Nephron (organoid): ENCODE results near the gene UROC1.

ENCODE experiments used
- H3K27ac Mint-ChIP-seq, 3 experiments: 2 replicates each; pipeline ENCODE4 v1.8.0; 2020; ENCODE audit warnings: mixed read lengths in 3 of 3, mild to moderate bottlenecking in 2 of 3, moderate library complexity in 1 of 3
- H3K27me3 Mint-ChIP-seq: 2 replicates; pipeline ENCODE4 v1.8.0; 2021; ENCODE audit warnings: low read depth, mild to moderate bottlenecking, moderate library complexity, mixed read lengths
- H3K36me3 Mint-ChIP-seq: 2 replicates; pipeline ENCODE4 v1.8.0; 2020; ENCODE audit warnings: low read depth, mixed read lengths
- H3K4me1 Mint-ChIP-seq: 2 replicates; pipeline ENCODE4 v1.8.0; 2020; ENCODE audit warnings: mixed read lengths
- H3K4me3 Mint-ChIP-seq, 3 experiments: 2 replicates each; pipeline ENCODE4 v1.8.0; 2020; ENCODE audit warnings: mild to moderate bottlenecking in 3 of 3, mixed read lengths in 3 of 3, moderate library complexity in 2 of 3
- H3K9me3 Mint-ChIP-seq: 2 replicates; pipeline ENCODE4 v1.8.0; 2020; ENCODE audit warnings: mixed read lengths
- TF ChIP-seq, protein P1 (sequence below), 3 experiments: fragments of 200-600 bp; sonication (generic); IDR thresholded peaks; one replicate each; pipeline ENCODE4 v1.5.0; 2021; ENCODE audit warnings: antibody characterized with exemption in 3 of 3; ENCODE audit not compliant: unreplicated experiment in 3 of 3

UROC1 gene

DNA sequence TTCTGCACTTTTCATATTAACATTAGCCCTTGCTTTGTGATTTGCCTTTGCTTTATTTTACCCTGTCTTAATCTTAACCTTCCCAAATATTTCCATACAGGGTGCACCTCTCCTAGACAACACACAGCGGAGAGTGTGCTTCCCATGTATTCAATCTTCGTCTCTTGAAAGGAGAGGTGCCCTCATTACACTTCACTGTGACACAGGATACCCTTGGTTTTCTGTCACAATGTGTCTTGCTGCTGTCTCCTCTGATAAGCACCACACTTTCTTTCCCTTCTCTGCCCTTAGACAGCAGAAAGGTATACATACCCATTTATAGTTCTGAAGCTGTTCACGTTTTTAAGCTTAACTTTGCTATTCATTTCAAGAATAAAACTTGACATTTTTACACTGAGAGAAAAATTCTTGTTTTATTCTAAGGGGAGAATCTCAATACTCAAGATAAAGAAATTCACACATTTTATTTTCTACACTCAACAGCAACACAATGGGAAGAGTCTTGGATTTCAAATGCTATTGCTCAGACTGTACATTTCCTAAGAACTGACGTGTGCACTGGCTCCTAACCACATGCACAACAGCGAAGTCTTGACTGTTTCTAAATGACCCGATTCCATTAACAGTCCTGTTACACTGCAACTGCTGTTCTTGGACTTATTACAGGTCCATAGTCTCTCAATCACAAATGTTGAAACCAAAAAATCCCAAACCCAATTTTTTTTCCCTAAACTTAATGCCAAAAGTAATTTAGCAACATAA lies 63.0 kb downstream of the UROC1 start:
- no peak overlapping the region for H3K27ac Mint-ChIP-seq
- H3K27me3 Mint-ChIP-seq = no peaks in the 10 kb centered on the region
- H3K4me1 Mint-ChIP-seq = no peaks in the 10 kb centered on the region
- H3K4me3 Mint-ChIP-seq = no peak overlapping the region
- TF ChIP-seq, protein P1, sequence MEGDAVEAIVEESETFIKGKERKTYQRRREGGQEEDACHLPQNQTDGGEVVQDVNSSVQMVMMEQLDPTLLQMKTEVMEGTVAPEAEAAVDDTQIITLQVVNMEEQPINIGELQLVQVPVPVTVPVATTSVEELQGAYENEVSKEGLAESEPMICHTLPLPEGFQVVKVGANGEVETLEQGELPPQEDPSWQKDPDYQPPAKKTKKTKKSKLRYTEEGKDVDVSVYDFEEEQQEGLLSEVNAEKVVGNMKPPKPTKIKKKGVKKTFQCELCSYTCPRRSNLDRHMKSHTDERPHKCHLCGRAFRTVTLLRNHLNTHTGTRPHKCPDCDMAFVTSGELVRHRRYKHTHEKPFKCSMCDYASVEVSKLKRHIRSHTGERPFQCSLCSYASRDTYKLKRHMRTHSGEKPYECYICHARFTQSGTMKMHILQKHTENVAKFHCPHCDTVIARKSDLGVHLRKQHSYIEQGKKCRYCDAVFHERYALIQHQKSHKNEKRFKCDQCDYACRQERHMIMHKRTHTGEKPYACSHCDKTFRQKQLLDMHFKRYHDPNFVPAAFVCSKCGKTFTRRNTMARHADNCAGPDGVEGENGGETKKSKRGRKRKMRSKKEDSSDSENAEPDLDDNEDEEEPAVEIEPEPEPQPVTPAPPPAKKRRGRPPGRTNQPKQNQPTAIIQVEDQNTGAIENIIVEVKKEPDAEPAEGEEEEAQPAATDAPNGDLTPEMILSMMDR (IDR thresholded peaks at IDR 0.05; ENCODE audit: unreplicated experiment in 3 of 3) = no peak
- no peaks in the 10 kb centered on the region for H3K9me3 Mint-ChIP-seq
- H3K36me3 Mint-ChIP-seq = peaks cover 53% of the 10 kb centered on the region

DNA sequence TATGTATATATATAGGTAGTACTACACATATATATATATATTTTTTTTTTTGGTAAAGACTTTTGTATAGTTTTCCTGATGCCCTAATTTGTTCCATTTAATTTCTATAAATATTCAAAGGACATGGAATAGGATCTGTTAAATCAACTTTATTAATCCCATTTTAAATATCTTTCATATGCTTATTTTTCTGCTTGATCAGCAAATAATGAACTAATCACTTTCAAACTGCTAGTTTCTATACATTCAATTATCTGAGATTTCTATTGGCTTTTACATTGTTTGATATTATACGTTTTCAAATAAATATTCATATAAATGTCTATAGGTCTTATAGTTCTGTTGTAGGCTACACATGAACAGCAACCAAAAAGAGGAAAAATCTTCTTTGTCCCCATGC lies 63.5 kb downstream of the UROC1 start:
- Mint-ChIP-seq H3K9me3 (no peaks in the 10 kb centered on the region), H3K36me3 (peaks cover 56% of the 10 kb centered on the region), H3K27me3 (no peaks in the 10 kb centered on the region), H3K27ac (no peak overlapping the region), H3K4me3 (no peak overlapping the region), H3K4me1 (no peaks in the 10 kb centered on the region)
- TF ChIP-seq, protein P1 (IDR thresholded peaks at IDR 0.05; ENCODE audit: unreplicated experiment in 3 of 3) = no peak

DNA sequence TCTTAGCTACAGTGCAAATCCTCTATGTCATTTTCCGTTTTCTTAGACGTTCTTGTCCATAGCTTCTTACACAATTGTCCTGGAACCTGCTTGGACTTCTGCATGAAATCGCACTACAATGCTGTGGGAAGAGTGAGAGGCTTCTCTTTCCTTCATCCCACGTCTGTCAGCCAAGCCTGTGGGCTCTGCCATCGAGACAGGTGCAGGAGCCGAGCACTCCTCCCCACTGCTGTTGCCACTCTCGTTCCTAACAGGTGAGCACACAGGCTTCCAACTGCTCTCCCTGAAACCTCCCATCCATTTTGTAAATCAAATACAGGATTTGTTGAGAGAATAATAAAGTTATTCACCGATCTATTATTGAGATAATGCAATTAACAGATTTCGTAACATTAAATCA lies 65.4 kb downstream of the UROC1 start:
- peaks cover 5% of the 10 kb centered on the region for H3K4me1 Mint-ChIP-seq
- no peaks in the 10 kb centered on the region for H3K27me3 Mint-ChIP-seq
- H3K9me3 Mint-ChIP-seq = no peaks in the 10 kb centered on the region
- TF ChIP-seq, protein P1 (IDR thresholded peaks at IDR 0.05; ENCODE audit: unreplicated experiment in 3 of 3) = no peak
- H3K36me3 Mint-ChIP-seq = peaks cover 50% of the 10 kb centered on the region
- no peak overlapping the region for H3K27ac Mint-ChIP-seq
- no peak overlapping the region for H3K4me3 Mint-ChIP-seq

DNA sequence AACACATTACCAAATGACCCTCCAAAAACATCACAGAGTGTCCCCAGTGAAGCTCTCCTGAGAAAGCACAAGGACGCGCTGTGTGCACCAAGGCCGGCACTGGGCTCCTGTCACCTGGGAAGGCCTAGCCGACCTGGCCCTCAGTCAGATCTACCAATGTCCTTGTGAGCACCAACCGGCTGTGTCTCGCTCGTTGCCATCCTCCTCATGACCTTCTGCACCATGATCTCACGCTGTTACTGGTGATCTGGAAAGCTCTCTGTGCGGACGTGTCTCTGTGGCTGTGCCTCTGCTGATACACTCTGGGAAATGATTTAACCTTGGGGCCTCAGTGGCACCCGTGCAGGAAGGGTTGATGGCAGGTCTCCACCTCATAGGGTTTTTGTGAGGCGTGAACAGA lies 66.1 kb downstream of the UROC1 start:
- no peaks in the 10 kb centered on the region for H3K27me3 Mint-ChIP-seq
- peaks cover 5% of the 10 kb centered on the region for H3K4me1 Mint-ChIP-seq
- no peaks in the 10 kb centered on the region for H3K9me3 Mint-ChIP-seq
- H3K4me3 Mint-ChIP-seq = no peak overlapping the region
- H3K36me3 Mint-ChIP-seq = peaks cover 43% of the 10 kb centered on the region
- TF ChIP-seq, protein P1 (IDR thresholded peaks at IDR 0.05; ENCODE audit: unreplicated experiment in 3 of 3) = no peak
- no peak overlapping the region for H3K27ac Mint-ChIP-seq

DNA sequence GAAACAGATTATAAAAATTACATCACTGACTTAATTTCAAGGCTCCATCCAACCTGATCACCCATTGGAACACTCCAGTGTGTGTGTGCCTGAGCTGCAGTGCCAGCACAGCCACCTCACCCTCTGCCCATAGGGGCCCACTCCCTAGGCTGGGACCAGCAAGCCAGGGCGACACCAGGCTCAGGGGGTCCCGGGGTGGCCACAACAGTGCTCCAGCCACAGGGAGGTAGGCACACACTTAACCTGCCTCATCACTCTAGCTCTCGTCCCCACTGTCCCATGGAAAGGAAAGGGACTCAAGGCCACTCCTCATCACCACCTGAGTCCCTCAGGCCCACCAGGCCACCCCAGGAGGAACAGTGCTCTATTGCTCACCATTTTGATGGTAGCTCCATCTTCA lies 66.8 kb downstream of the UROC1 start:
- Mint-ChIP-seq H3K27ac (no peak overlapping the region), H3K4me1 (peaks cover 5% of the 10 kb centered on the region)
- TF ChIP-seq, protein P1 (IDR thresholded peaks at IDR 0.05; ENCODE audit: unreplicated experiment in 3 of 3) = no peak

DNA sequence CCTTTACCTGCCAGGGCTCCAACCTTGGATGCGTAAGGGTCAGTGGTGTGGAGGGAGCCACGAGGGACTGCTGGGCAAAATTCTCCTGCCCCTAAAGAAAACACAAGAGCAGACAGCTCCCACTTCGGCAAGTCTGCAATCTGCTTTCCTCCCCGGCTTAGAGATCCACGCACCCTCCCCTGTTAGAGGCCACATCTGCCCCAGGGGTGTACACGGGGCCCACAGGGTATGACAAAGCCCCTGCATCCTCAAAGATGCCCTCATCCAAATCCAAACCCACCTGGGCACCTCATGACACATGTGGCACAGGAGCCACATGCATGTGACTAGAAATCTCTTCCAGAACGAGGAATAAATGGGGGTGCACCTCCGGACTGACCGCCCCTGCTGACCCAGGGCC lies 67.4 kb downstream of the UROC1 start:
- Mint-ChIP-seq H3K27ac (no peak overlapping the region), H3K4me1 (peaks cover 5% of the 10 kb centered on the region), H3K36me3 (peaks cover 38% of the 10 kb centered on the region), H3K27me3 (no peaks in the 10 kb centered on the region), H3K4me3 (no peak overlapping the region), H3K9me3 (no peaks in the 10 kb centered on the region)
- TF ChIP-seq, protein P1 (IDR thresholded peaks at IDR 0.05; ENCODE audit: unreplicated experiment in 3 of 3) = no peak

More for the DNA sequence above, 66.8 kb downstream of the UROC1 start:
- peaks cover 41% of the 10 kb centered on the region for H3K36me3 Mint-ChIP-seq
- H3K9me3 Mint-ChIP-seq = no peaks in the 10 kb centered on the region
- no peaks in the 10 kb centered on the region for H3K27me3 Mint-ChIP-seq
- H3K4me3 Mint-ChIP-seq = no peak overlapping the region
